DOHH2 (cell line): ENCODE data around the gene PPP1R14C.

Source experiments
- CTCF ChIP-seq: fragments of 200-600 bp; sonication (generic); IDR thresholded peaks from one replicate; pipeline ENCODE4 v1.5.1; 2014; ENCODE audit warnings: antibody characterized with exemption, mild to moderate bottlenecking, low read depth, low read length; ENCODE audit not compliant: poor library complexity, severe bottlenecking
- EZH2phosphoT487 ChIP-seq: fragments of 200-600 bp; sonication (generic); IDR thresholded peaks from 2 replicates; pipeline ENCODE4 v1.6.1; 2017; ENCODE audit warnings: borderline replicate concordance, mild to moderate bottlenecking, antibody characterized with exemption, low read length, moderate library complexity, mixed read lengths

GRCh38 chr6:150126641-150127291, 16.1 kb upstream of the PPP1R14C start:
- TF ChIP-seq CTCF (no peak), EZH2phosphoT487 (no peak)
